Fibroblast of the aortic adventitia (primary cell): ENCODE data around the gene LRRC8E. TPM values are rescaled to one million over a fixed set of nuclear protein-coding genes. Genes with fewer than 3 reads are reported as not detected.

ENCODE experiments used
- DNase-seq: peaks from one replicate; pipeline ENCODE4 v3.0.0-alpha.2; 2010; ENCODE audit warnings: low read depth
- H3K4me3 ChIP-seq: 2 replicates; pipeline ENCODE4 v1.5.1; 2011; ENCODE audit warnings: low read depth, mild to moderate bottlenecking, control low read depth, low read length, moderate library complexity
- CTCF ChIP-seq: IDR thresholded peaks from 2 replicates; pipeline ENCODE4 v1.5.1; 2011; ENCODE audit warnings: mild to moderate bottlenecking, low read length, control low read depth, inconsistent platforms; ENCODE audit not compliant: insufficient read depth
- total RNA-seq: library from RNA; depleted of rRNA; stranded (reverse); fragments of >200 nt; gene quantifications from 2 replicates; pipeline ENCODE4 v1.2.3, GENCODE V29; 2012; ENCODE audit warnings: low replicate concordance

LRRC8E gene
- total RNA-seq, 1 donor, result 5.2 TPM

GRCh38 chr19:7879836-7880235 is 8.5 kb upstream of the LRRC8E start:
- H3K4me3 ChIP-seq, result no peak overlapping the region
- no peak for TF ChIP-seq CTCF
- DNase-seq, result no peak

GRCh38 chr19:7881910-7882309 is 6.4 kb upstream of the LRRC8E start:
- H3K4me3 ChIP-seq, result no peak overlapping the region
- no peak for TF ChIP-seq CTCF
- no peak for DNase-seq

- no peak for TF ChIP-seq CTCF
- no peak for DNase-seq
- no peak overlapping the region for H3K4me3 ChIP-seq
Observed at GRCh38 chr19:7883105-7883504, 5.2 kb upstream of the LRRC8E start.

GRCh38 chr19:7883796-7884570 is 4.3 kb upstream of the LRRC8E start:
- TF ChIP-seq CTCF, result no peak

GRCh38 chr19:7885818-7886217 is 2.5 kb upstream of the LRRC8E start:
- DNase-seq, result no peak
- no peak for TF ChIP-seq CTCF
- H3K4me3 ChIP-seq, result no peak overlapping the region

More at GRCh38 chr19:7883796-7884570, 4.3 kb upstream of the LRRC8E start:
- peak; percentile 27 for DNase-seq
- H3K4me3 ChIP-seq, result no peak overlapping the region

- DNase-seq, result no peak
- no peak overlapping the region for H3K4me3 ChIP-seq
- TF ChIP-seq CTCF, result no peak
Observed at GRCh38 chr19:7887408-7888144, 734 bp upstream of the LRRC8E start.
